Ovary (tissue), 3 donors: ENCODE measurements around the gene C2CD3.

Experiments used
- EP300 ChIP-seq: sonication (generic); formaldehyde crosslinking; IDR thresholded peaks from one replicate; pipeline ENCODE4 v1.6.1; 2017; ENCODE audit warnings: antibody characterized with exemption
- POLR2A ChIP-seq: fragments of 450-650 bp; IDR thresholded peaks from one replicate; pipeline ENCODE4 v1.6.1; 2017; ENCODE audit warnings: antibody characterized with exemption, mild to moderate bottlenecking, moderate library complexity
- TF ChIP-seq, protein P1 (sequence below), 3 donors: fragments of 450-650 bp in 2 of 3; fragments of 200-600 bp in 1 of 3; IDR thresholded peaks; one replicate each; pipeline versions ENCODE4 v1.5.1 to v1.8.0; 2016 to 2022; ENCODE audit warnings: antibody characterized with exemption in 3 of 3, mild to moderate bottlenecking in 1 of 3
- donor health status: DM: no; HTN: no; CAD: no.

DNA sequence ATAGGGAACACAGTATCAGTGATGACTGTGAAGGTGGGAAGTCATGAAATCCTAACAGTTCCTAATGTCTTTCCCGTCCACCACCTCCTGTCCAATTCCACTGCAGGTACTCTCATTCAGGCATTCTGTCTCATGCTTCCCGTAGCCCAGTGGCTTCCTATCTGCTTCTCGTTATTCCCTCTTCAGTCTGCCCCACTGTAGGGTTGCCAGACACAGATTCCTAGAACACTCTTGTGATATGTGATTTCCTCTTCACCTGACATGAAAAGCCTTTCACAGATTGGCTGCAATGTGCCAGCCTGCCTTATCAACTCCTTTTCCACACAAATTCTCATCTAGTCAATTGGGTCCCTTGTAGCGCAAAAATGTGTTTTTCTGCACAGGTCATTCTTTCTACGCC, 49.0 kb downstream of the C2CD3 start:
- TF ChIP-seq EP300, result no peak
- TF ChIP-seq, protein P1, sequence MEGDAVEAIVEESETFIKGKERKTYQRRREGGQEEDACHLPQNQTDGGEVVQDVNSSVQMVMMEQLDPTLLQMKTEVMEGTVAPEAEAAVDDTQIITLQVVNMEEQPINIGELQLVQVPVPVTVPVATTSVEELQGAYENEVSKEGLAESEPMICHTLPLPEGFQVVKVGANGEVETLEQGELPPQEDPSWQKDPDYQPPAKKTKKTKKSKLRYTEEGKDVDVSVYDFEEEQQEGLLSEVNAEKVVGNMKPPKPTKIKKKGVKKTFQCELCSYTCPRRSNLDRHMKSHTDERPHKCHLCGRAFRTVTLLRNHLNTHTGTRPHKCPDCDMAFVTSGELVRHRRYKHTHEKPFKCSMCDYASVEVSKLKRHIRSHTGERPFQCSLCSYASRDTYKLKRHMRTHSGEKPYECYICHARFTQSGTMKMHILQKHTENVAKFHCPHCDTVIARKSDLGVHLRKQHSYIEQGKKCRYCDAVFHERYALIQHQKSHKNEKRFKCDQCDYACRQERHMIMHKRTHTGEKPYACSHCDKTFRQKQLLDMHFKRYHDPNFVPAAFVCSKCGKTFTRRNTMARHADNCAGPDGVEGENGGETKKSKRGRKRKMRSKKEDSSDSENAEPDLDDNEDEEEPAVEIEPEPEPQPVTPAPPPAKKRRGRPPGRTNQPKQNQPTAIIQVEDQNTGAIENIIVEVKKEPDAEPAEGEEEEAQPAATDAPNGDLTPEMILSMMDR (IDR thresholded peaks at IDR 0.05), result no peak
- no peak for TF ChIP-seq POLR2A
